Esophagus squamous epithelium (tissue), 4 donors: ENCODE results near the gene LRRC2.
"Not testable (repeated sequence)": the region's sequence is repeated elsewhere in the genome, so short reads cannot be mapped to it uniquely, and the experiment has no call there.

Source experiments
- CTCF ChIP-seq, 6 experiments: fragments of 450-650 bp in 4 of 6; fragments of 200-600 bp in 2 of 6; sonication (generic) in 2 of 6; IDR thresholded peaks; one replicate each; pipeline ENCODE4 v1.5.1; 2016 to 2019; ENCODE audit warnings: antibody characterized with exemption in 6 of 6, mild to moderate bottlenecking in 4 of 6, moderate library complexity in 4 of 6
- POLR2A ChIP-seq, 4 donors: fragments of 450-650 bp; IDR thresholded peaks; one replicate each; pipeline ENCODE4 v1.6.1; 2017; ENCODE audit warnings: antibody characterized with exemption in 4 of 4, mild to moderate bottlenecking in 4 of 4, moderate library complexity in 3 of 4

DNA sequence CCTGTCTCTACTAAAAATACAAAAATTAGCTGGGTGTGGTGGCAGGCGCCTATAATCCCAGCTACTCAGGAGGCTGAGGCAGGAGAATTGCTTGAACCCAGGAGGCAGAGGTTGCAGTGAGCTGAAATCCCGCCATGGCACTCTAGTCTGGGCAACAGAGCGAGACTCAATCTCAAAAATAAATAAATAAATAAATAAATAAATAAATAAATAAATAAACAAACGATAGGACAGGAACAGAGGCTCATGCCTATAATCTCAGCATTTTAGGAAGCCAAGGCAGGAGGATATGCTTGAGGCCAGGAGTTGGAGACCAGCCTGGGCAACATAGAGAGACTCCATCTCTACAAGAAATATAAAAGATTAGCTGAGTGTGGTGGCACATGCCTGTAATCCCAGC, 43.9 kb downstream of the LRRC2 start:
- not testable (repeated sequence) for TF ChIP-seq CTCF, POLR2A (IDR thresholded peaks at IDR 0.05)
